Tibial nerve (tissue), 3 donors: ENCODE results near the gene EMID1.

Source experiments
- POLR2A ChIP-seq, 2 donors: fragments of 450-650 bp; IDR thresholded peaks; one replicate each; pipeline ENCODE4 v1.6.1; 2017; ENCODE audit warnings: antibody characterized with exemption in 2 of 2, mild to moderate bottlenecking in 2 of 2, moderate library complexity in 2 of 2
- TF ChIP-seq, protein P1 (sequence below), 5 experiments: fragments of 200-600 bp in 3 of 5; fragments of 450-650 bp in 2 of 5; sonication (generic) in 3 of 5; IDR thresholded peaks; one replicate each; pipeline ENCODE4 v1.5.1; 2016 to 2019; ENCODE audit warnings: antibody characterized with exemption in 5 of 5, mild to moderate bottlenecking in 3 of 5, moderate library complexity in 2 of 5

DNA sequence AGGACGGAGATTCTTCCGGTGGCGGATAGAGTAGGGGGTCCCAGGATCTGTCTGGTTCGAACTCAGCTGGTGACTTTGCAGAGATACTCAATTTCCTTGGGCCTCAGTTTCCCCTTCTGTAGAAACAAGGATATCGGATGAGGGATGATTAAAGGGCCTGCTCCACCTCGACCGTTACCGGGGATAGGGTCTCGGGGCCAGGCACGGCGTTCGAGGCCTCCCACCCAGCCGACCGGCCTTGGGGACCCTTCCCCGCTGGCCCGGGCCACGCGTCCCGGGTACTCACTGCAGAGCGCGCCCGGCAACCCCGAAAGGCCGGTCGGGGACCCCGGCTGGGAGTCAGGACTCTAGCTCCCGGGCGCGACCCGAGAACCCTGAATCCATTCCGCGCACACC lies 61.8 kb downstream of the EMID1 start:
- TF ChIP-seq, protein P1, sequence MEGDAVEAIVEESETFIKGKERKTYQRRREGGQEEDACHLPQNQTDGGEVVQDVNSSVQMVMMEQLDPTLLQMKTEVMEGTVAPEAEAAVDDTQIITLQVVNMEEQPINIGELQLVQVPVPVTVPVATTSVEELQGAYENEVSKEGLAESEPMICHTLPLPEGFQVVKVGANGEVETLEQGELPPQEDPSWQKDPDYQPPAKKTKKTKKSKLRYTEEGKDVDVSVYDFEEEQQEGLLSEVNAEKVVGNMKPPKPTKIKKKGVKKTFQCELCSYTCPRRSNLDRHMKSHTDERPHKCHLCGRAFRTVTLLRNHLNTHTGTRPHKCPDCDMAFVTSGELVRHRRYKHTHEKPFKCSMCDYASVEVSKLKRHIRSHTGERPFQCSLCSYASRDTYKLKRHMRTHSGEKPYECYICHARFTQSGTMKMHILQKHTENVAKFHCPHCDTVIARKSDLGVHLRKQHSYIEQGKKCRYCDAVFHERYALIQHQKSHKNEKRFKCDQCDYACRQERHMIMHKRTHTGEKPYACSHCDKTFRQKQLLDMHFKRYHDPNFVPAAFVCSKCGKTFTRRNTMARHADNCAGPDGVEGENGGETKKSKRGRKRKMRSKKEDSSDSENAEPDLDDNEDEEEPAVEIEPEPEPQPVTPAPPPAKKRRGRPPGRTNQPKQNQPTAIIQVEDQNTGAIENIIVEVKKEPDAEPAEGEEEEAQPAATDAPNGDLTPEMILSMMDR (IDR thresholded peaks at IDR 0.05), result no peak
- no peak for TF ChIP-seq POLR2A (IDR thresholded peaks at IDR 0.05)
